ENCODE data around the gene CAMK2D. TPM values are rescaled to one million over a fixed set of nuclear protein-coding genes. Genes with fewer than 3 reads are reported as not detected.

CAMK2D gene
- total and polyA plus RNA-seq, 2 donors from 2014 or later = 9.1 to 34.7 TPM

DNA sequence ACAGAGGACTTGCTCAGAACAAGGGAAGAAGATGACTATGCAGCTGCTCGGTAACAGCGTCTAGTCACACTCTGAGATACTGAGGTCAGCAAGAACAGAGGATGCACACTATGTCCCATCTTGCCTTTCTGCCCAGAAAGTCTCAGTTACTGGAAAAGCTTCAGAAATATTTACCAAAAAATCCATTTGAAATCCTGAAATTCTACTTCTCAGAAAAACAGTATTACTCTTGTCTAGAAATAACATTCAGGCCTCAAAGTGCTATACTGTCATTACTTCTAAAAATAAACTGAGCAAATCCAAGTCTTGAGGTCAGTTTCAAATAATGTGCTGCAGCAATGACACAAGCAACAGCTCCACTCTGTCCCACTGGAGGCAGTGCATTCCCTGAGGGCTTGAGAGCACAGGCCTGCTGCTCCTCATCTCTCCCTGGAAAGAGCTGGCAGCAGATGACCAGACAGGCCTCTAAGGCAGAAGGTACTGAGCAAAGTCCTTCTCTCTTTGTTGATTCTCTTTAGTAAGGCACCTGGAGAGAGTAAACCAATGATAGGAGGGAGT lies 76.9 kb downstream of the CAMK2D start:
- Histone ChIP-seq H3K27me3 (ENCODE audit: control insufficient read depth, insufficient read depth, low read length) (no peaks in the 10 kb centered on the region), H3K9me3 (ENCODE audit: control insufficient read depth in 2 of 3, insufficient read depth in 1 of 3, low read length in 3 of 3) (no peaks in the 10 kb centered on the region), H3K4me3 (ENCODE audit: low read length in 3 of 3) (no peak overlapping the region), H3K36me3 (ENCODE audit: control insufficient read depth in 2 of 3, insufficient read depth in 3 of 3, low read length in 3 of 3) (no peaks in the 10 kb centered on the region), H3K9ac (ENCODE audit: low read length in 3 of 3) (no peak overlapping the region), H3K4me1 (ENCODE audit: control insufficient read depth in 2 of 3, insufficient read depth in 2 of 3, low read depth in 1 of 3, low read length in 3 of 3) (peaks cover 0 to 4% (median 0%) of the 10 kb centered on the region in 3 donors), H3K27ac (ENCODE audit: low read depth in 2 of 2, low read length in 2 of 2) (peak overlapping the region in 1 of 2 donors; percentile 5)
- intact Hi-C loops (cut with DNase I) = no loop called here
- DNase-seq (peak in 3 of 5 donors; percentile 14 to 82 (median 29)), FAIRE-seq (no peak)
- peak; percentile 18 for TF ChIP-seq CTCF (IDR thresholded peaks at IDR 0.05; ENCODE audit: borderline replicate concordance, extremely low read depth, insufficient read depth)

DNA sequence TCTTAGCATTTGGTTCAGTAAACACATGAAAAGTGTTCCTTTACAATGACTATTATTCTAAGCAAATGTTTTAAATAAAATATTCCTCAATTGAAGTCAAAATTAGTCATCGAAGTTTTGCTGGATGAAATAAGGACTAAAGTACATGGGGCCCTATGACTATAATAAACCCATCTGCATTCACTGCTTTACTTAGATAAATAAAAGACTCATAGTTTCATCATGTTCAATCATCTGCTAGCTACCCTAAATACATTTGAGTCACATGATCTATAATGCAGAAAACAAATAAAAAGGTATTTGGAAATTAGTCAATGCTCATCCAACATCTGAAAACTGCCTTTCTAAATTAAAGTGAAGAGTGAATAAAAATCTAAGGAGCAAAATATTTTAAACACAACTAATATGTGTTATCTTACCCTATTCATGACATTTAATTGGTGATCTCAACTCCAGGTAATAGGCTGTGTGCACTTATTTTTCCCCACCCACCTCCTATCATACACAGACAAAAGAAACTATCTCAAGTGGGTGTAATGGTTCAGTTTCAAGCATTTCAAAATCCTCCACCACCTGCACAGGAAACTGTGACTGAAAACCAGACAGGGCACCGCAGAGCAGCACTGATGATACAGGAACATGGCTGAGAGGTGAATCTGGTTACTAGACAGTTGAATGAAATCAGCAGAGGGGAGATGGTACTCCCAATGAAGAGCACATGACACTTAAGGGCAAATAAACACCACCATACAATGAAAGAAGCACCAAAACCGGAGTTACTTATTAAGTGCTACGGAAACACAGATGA lies 78.6 kb downstream of the CAMK2D start:
- FAIRE-seq (no peak), DNase-seq (no peak)
- Histone ChIP-seq H3K27ac (ENCODE audit: low read depth in 2 of 2, low read length in 2 of 2) (no peak overlapping the region), H3K27me3 (ENCODE audit: control insufficient read depth, insufficient read depth, low read length) (no peaks in the 10 kb centered on the region), H3K9me3 (ENCODE audit: control insufficient read depth in 2 of 3, insufficient read depth in 1 of 3, low read length in 3 of 3) (no peaks in the 10 kb centered on the region), H3K36me3 (ENCODE audit: control insufficient read depth in 2 of 3, insufficient read depth in 3 of 3, low read length in 3 of 3) (no peaks in the 10 kb centered on the region), H3K9ac (ENCODE audit: low read length in 3 of 3) (no peak overlapping the region), H3K4me3 (ENCODE audit: low read length in 3 of 3) (no peak overlapping the region), H3K4me1 (ENCODE audit: control insufficient read depth in 2 of 3, insufficient read depth in 2 of 3, low read depth in 1 of 3, low read length in 3 of 3) (peaks cover 0 to 4% (median 0%) of the 10 kb centered on the region in 3 donors)
- intact Hi-C loops (cut with DNase I) = no loop called here
- TF ChIP-seq CTCF (IDR thresholded peaks at IDR 0.05; ENCODE audit: borderline replicate concordance, extremely low read depth, insufficient read depth) = no peak

DNA sequence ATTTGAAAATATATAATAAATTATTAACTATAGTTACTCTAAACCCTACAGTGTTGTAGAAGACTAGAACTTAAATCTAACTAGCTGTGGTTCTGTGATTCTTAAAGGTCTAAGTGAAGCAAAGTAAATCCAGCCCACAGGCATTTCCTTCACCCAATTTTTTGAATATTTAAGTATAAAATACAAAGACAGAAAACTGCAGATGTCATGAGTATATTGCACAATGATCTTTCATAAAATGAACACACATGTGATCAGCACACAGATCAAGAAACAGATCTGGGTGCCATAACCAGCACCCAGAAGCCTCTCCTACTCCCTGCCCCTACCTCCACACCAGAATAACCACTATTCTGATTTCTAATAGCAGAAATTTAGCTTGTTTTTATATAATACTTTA lies 82.9 kb downstream of the CAMK2D start:
- intact Hi-C loops (cut with DNase I) = no loop called here
- Histone ChIP-seq H3K27ac (ENCODE audit: low read depth in 2 of 2, low read length in 2 of 2) (no peak overlapping the region), H3K4me1 (ENCODE audit: control insufficient read depth in 2 of 3, insufficient read depth in 2 of 3, low read depth in 1 of 3, low read length in 3 of 3) (peaks cover 0 to 4% (median 0%) of the 10 kb centered on the region in 3 donors), H3K4me3 (ENCODE audit: low read length in 3 of 3) (no peak overlapping the region), H3K9ac (ENCODE audit: low read length in 3 of 3) (no peak overlapping the region), H3K27me3 (ENCODE audit: control insufficient read depth, insufficient read depth, low read length) (no peaks in the 10 kb centered on the region), H3K36me3 (ENCODE audit: control insufficient read depth in 2 of 3, insufficient read depth in 3 of 3, low read length in 3 of 3) (no peaks in the 10 kb centered on the region), H3K9me3 (ENCODE audit: control insufficient read depth in 2 of 3, insufficient read depth in 1 of 3, low read length in 3 of 3) (no peaks in the 10 kb centered on the region)
- DNase-seq = no peak
- no peak for FAIRE-seq
- no peak for TF ChIP-seq CTCF (IDR thresholded peaks at IDR 0.05; ENCODE audit: borderline replicate concordance, extremely low read depth, insufficient read depth)
